CMK (cell line): Measurements from ENCODE around the gene OMA1.
"Not testable (repeated sequence)": the region's sequence is repeated elsewhere in the genome, so short reads cannot be mapped to it uniquely, and the experiment has no call there.

ENCODE experiments used
- DNase-seq: peaks from one replicate; pipeline ENCODE4 v3.0.0-alpha.2; 2010; ENCODE audit warnings: low read depth

Gene OMA1

GRCh38 chr1:58524353-58524945 is 22.1 kb downstream of the OMA1 start:
- DNase-seq, result no peak

DNA sequence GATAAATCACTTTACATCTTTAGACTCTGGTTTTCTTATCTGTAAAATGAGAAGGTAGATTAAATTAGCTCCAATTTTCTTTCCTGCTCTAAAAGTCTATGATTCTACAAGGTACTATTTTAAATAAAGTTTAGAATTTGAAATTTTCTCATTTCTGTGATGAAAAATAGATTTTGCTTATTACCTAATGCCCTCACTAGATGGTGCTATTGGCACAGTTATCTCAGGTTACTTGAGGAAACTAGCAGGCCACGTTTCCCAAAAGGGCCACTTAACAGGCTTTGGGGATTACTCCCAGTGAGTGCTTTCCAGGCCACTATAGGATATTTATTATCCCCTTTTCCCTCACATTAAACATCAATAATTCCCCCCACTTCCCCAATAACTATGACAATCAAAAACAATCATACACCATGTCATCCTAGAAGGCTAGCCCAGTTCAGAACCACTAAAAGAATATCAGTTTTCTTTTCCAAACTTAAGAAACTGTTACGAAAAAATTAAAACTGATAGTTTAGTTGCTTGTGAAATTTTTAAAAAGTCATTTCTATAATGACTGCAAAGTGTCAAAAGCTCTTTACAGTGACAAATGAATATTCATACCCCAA is 30.6 kb downstream of the OMA1 start:
- DNase-seq, result peak; percentile 29

GRCh38 chr1:58513956-58514355 is 32.6 kb downstream of the OMA1 start:
- no peak for DNase-seq

GRCh38 chr1:58508629-58509028 is 37.9 kb downstream of the OMA1 start:
- DNase-seq, result no peak

GRCh38 chr1:58505286-58505685 is 41.2 kb downstream of the OMA1 start:
- DNase-seq, result no peak

DNA sequence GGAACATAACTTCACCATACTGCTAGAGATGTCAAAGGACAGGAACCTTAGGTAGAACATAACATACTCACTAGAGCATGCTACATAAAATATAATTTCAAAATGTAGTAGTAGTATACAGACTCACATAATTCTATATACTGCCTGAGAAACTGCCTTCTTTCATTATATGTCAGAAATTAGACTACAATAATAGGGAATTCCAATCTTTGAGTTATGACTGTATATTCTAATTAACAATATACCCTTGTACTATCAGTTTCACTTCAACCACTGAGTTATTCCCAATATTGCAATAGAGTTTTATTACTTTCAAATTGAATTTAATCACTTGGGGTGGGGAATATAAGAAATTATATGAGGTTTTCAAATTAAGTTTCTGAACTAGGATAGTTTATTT is 44.0 kb downstream of the OMA1 start:
- no peak for DNase-seq

GRCh38 chr1:58500043-58500442 is 46.5 kb downstream of the OMA1 start:
- no peak for DNase-seq

DNA sequence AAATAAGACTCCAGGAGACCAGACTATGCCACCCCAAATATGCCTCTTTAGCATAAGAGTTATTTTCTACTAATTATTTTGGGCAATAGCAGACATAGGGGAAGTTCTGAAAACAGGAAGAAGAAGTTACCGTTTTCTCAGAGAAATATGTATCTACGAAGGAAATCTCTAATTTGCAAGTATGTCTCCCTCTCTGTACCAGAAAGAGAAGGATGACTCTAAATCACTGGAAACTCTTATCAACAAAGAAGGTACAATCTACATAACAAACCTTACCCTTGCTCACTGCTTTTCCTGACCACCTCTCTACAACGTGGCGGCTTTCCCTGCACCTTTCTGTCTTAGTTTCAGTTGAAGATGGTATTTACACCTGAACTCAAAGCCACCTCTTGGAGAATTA is 49.0 kb downstream of the OMA1 start:
- no peak for DNase-seq

DNA sequence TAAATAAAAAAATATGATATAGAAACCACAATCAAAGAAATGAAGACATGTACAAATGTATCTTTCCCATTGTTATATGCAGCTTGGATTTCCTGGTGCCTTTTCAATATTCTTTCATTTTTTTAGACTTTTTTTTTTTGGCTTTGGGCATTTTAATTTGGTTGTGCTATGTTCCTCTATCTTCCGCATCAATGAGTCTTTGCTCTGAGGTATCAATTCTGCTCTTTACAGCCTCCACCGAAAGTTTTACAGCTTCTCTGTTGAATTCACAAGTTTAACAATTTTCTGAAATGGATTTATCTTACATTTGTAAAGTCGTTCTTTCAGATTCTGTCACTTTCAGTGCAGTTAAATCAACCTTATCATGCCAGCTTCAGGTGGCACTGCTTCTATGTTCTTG is 50.5 kb downstream of the OMA1 start:
- DNase-seq, result no peak

DNA sequence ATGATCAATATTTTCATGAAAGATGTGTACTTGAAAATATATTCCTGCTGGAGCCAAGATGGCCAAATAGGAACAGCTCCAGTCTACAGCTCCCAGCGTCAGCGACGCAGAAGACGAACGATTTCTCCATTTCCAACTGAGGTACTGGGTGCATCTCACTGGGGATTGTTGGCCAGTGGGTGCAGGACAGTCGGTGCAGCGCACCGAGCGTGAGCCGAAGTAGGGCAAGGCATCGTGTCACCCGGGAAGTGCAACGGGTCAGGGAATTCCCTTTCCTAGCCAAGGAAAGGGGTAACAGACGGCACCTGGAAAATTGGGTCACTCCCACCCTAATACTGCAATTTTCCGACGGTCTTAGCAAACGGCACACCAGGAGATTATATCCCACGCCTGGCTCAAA is 57.6 kb downstream of the OMA1 start:
- DNase-seq, result not testable (repeated sequence)

GRCh38 chr1:58487002-58487401 is 59.5 kb downstream of the OMA1 start:
- no peak for DNase-seq

DNA sequence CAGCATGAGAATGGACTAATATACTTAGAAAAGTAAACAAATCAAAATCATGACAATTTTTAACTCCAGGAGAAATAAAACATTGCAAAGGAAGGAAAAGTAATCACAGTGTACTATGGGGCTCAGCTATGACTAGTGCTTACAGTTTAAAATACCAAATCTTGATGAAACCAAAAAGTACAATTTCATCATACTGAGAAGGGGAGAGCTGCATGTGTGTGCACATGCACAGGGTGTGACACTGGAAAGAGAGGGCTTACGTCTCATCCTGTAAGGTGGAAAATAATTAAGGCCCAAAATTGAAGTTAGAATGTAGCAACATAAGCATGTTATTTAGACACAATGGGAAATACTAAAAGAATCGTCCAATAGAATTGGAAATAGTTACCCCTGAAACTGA is 64.6 kb downstream of the OMA1 start:
- no peak for DNase-seq

DNA sequence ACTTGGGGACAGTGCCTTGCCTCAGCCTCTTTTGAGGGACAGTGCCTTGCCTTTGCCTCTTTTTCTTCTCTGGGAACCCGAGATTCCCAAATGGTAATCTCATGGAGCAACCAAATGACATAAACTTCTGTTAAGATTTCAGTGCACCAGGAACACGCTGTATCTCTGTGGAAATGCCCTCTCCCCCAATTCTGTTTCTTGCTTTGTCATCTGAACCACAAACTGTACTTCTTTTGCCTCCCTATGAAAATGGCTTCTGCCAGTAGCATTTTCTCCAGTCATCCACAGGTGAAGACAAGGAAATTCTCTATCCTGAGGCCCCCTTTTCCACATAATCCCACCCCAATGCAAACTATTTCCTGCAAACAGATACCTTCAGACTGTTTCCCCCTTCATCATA is 66.3 kb downstream of the OMA1 start:
- DNase-seq, result no peak

DNA sequence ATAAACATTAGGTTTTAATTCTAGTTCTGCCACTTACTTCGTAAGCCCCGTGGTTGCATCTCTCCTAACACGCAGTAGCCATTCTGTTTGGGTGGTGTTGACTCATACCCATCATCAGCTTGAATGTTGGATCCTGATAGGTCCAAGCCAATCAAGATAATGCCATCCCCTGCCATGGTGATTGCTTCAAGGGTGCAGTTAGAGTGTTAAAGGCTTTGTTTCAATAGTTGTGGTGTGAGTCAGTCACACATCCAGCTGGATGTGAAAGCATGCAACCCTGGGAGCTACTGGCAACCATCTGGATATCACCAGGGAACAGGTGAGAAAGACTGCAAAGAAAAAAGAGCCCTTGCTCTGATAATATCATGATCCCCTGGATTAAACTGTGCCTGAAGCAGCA is 69.1 kb downstream of the OMA1 start:
- no peak for DNase-seq

DNA sequence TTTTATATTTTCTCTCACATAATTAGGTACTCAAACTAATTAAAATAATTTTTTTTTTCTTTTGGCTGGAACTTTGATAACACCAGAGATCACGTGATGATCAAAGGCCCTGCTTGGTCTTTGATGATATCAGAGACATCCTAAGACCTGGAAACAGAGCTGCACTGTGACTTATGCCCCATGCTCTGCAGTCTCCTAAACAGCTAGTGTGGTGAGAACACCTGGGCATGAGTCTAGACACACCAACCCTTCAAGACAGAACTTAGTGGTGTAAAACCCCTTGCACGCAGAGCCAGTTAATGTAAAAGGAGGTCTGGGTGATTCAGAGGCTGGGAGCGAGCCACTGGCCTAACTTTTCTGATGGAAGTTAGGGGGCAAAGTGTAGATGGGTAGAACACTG is 70.3 kb downstream of the OMA1 start:
- DNase-seq, result no peak

DNA sequence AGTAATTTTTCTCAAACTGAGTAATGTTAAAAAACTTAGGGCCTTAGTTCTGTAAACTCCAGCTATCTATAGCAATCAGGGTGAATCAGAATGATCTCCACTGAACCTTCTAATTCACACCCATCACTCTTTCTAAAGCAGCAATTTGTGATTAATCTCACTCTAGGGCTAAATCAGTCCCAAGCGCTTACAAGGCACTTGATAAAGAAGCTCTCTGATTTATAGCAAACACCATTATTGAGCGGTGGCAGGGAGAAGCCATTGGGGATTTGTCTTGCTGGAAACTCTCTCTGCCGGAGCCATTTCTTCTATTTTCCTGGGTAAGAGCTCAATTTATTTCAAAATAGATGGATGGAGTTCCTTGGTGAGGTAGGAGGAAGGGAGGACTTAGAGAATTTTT is 77.0 kb downstream of the OMA1 start:
- DNase-seq, result no peak

GRCh38 chr1:58469016-58469415 is 77.5 kb downstream of the OMA1 start:
- no peak for DNase-seq

- no peak for DNase-seq
Observed at GRCh38 chr1:58468612-58469011, 77.9 kb downstream of the OMA1 start.

- no peak for DNase-seq
Observed at GRCh38 chr1:58466630-58467241, 79.8 kb downstream of the OMA1 start.

- DNase-seq, result no peak
Observed at GRCh38 chr1:58465825-58466629, 80.5 kb downstream of the OMA1 start.

- no peak for DNase-seq
Observed at GRCh38 chr1:58465176-58465575, 81.3 kb downstream of the OMA1 start.

GRCh38 chr1:58460469-58460868 is 86.1 kb downstream of the OMA1 start:
- DNase-seq, result no peak

GRCh38 chr1:58459911-58460310 is 86.6 kb downstream of the OMA1 start:
- no peak for DNase-seq
